Vagina (tissue), 2 donors: Measurements from ENCODE around the gene ELMO3.

Experiments used
- POLR2AphosphoS5 ChIP-seq, 2 donors: sonication (generic); formaldehyde crosslinking; IDR thresholded peaks; one replicate each; pipeline ENCODE4 v1.9.0; 2017; ENCODE audit warnings: antibody characterized with exemption in 2 of 2, mild to moderate bottlenecking in 2 of 2, low read depth in 1 of 2; ENCODE audit not compliant: insufficient read depth in 1 of 2
- TF ChIP-seq, protein P1 (sequence below), 3 experiments: fragments of 450-650 bp in 2 of 3; fragments of 200-600 bp in 1 of 3; sonication (generic) in 1 of 3; IDR thresholded peaks; one replicate each; pipeline ENCODE4 v1.5.1; 2017 to 2019; ENCODE audit warnings: antibody characterized with exemption in 3 of 3, mild to moderate bottlenecking in 2 of 3, moderate library complexity in 2 of 3

DNA sequence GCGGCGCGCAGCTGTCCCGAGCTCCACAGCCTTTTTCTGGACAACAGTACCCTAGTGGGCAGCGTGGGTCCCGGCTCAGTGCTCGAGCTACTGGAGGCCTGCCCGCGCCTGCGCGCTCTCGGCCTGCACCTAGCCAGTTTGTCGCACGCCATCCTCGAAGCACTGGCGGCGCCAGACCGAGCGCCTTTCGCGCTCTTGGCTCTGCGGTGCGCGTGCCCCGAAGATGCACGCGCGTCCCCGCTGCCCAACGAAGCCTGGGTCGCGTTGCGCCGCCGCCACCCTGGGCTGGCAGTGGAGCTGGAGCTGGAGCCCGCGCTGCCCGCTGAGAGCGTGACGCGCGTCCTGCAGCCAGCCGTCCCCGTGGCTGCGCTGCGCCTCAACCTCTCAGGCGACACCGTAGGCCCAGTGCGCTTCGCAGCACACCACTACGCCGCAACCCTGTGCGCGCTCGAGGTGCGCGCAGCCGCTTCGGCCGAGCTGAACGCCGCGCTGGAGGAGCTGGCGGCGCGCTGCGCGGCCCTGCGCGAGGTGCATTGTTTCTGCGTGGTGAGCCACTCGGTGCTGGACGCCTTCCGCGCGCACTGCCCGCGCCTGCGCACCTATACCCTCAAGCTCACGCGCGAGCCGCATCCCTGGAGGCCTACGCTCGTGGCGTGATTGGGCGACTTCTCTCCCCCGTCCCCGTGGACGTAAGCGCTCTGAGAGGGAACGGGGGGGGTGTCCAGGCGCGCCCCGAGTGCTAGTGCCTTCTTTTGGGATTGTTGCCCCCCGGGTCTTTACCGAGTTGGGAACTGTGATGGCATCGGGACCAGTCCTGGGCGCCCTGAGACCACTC lies 35.5 kb upstream of the ELMO3 start:
- TF ChIP-seq, protein P1, sequence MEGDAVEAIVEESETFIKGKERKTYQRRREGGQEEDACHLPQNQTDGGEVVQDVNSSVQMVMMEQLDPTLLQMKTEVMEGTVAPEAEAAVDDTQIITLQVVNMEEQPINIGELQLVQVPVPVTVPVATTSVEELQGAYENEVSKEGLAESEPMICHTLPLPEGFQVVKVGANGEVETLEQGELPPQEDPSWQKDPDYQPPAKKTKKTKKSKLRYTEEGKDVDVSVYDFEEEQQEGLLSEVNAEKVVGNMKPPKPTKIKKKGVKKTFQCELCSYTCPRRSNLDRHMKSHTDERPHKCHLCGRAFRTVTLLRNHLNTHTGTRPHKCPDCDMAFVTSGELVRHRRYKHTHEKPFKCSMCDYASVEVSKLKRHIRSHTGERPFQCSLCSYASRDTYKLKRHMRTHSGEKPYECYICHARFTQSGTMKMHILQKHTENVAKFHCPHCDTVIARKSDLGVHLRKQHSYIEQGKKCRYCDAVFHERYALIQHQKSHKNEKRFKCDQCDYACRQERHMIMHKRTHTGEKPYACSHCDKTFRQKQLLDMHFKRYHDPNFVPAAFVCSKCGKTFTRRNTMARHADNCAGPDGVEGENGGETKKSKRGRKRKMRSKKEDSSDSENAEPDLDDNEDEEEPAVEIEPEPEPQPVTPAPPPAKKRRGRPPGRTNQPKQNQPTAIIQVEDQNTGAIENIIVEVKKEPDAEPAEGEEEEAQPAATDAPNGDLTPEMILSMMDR (IDR thresholded peaks at IDR 0.05): no peak
- TF ChIP-seq POLR2AphosphoS5 (IDR thresholded peaks at IDR 0.05; ENCODE audit: insufficient read depth in 1 of 2, low read depth in 1 of 2): no peak
